NT2/D1 (cell line): ENCODE data around the gene KIF16B.

Source experiments
- DNase-seq: peaks from one replicate; pipeline ENCODE4 v3.0.0-alpha.2; 2011; ENCODE audit warnings: low read depth, low spot score
- H3K27me3 ChIP-seq: 2 replicates; pipeline ENCODE4 v1.6.0; 2011; ENCODE audit warnings: mild to moderate bottlenecking; ENCODE audit not compliant: insufficient read length, insufficient read depth
- H3K36me3 ChIP-seq: 2 replicates; pipeline ENCODE4 v1.6.1; 2011; ENCODE audit warnings: mild to moderate bottlenecking, low read length, mixed read lengths; ENCODE audit not compliant: insufficient read depth, insufficient read length
- H3K4me1 ChIP-seq: 2 replicates; pipeline ENCODE4 v1.5.1; 2011; ENCODE audit not compliant: insufficient read depth, insufficient read length
- H3K4me3 ChIP-seq: 2 replicates; pipeline ENCODE4 v1.5.1; 2011; ENCODE audit warnings: low read depth; ENCODE audit not compliant: insufficient read length
- H3K9ac ChIP-seq: 2 replicates; pipeline ENCODE4 v1.6.0; 2011; ENCODE audit warnings: low read depth; ENCODE audit not compliant: insufficient read length
- H3K9me3 ChIP-seq: 2 replicates; pipeline ENCODE4 v1.5.1; 2011; ENCODE audit warnings: mild to moderate bottlenecking, low read length; ENCODE audit not compliant: insufficient read depth
- SUZ12 ChIP-seq: IDR thresholded peaks from 2 replicates; pipeline ENCODE4 v1.6.1; 2011; ENCODE audit not compliant: insufficient read length, insufficient read depth; ENCODE audit errors: extremely low read depth
- YY1 ChIP-seq: IDR thresholded peaks from 2 replicates; pipeline ENCODE4 v1.6.1; 2011; ENCODE audit not compliant: insufficient read length, insufficient read depth
- ZNF274 ChIP-seq: IDR thresholded peaks from 2 replicates; pipeline ENCODE4 v1.6.1; 2011; ENCODE audit warnings: mild to moderate bottlenecking, low read depth, low read length

The KIF16B gene

GRCh38 chr20:16590041-16590633 is 16.9 kb upstream of the KIF16B start:
- Histone ChIP-seq H3K4me1 (no peaks in the 10 kb centered on the region), H3K4me3 (no peak overlapping the region), H3K9ac (no peak overlapping the region), H3K9me3 (no peaks in the 10 kb centered on the region), H3K27me3 (no peaks in the 10 kb centered on the region), H3K36me3 (no peaks in the 10 kb centered on the region)
- TF ChIP-seq YY1 (no peak), ZNF274 (no peak), SUZ12 (no peak)
- DNase-seq: no peak

- H3K36me3 ChIP-seq: no peaks in the 10 kb centered on the region
- DNase-seq: no peak
- H3K4me1 ChIP-seq: no peaks in the 10 kb centered on the region
- TF ChIP-seq ZNF274 (no peak), SUZ12 (no peak), YY1 (no peak)
- H3K27me3 ChIP-seq: no peaks in the 10 kb centered on the region
- no peak overlapping the region for H3K9ac ChIP-seq
- no peaks in the 10 kb centered on the region for H3K9me3 ChIP-seq
- H3K4me3 ChIP-seq: no peak overlapping the region
Observed at GRCh38 chr20:16589623-16590022, 16.4 kb upstream of the KIF16B start.

- no peaks in the 10 kb centered on the region for H3K36me3 ChIP-seq
- no peak for DNase-seq
- no peaks in the 10 kb centered on the region for H3K9me3 ChIP-seq
- H3K4me3 ChIP-seq: no peak overlapping the region
- H3K4me1 ChIP-seq: no peaks in the 10 kb centered on the region
- no peaks in the 10 kb centered on the region for H3K27me3 ChIP-seq
- no peak overlapping the region for H3K9ac ChIP-seq
- TF ChIP-seq SUZ12 (no peak), ZNF274 (no peak), YY1 (no peak)
Observed at GRCh38 chr20:16588241-16588640, 15.0 kb upstream of the KIF16B start.

- H3K27me3 ChIP-seq: no peaks in the 10 kb centered on the region
- no peaks in the 10 kb centered on the region for H3K9me3 ChIP-seq
- DNase-seq: no peak
- no peak overlapping the region for H3K9ac ChIP-seq
- TF ChIP-seq YY1: no peak
- no peak for TF ChIP-seq ZNF274
- no peak for TF ChIP-seq SUZ12
- H3K4me3 ChIP-seq: no peak overlapping the region
- no peaks in the 10 kb centered on the region for H3K36me3 ChIP-seq
- H3K4me1 ChIP-seq: no peaks in the 10 kb centered on the region
Observed at GRCh38 chr20:16587066-16587465, 13.8 kb upstream of the KIF16B start.

GRCh38 chr20:16583474-16583873 is 10.2 kb upstream of the KIF16B start:
- Histone ChIP-seq H3K36me3 (no peaks in the 10 kb centered on the region), H3K4me3 (no peak overlapping the region), H3K27me3 (no peaks in the 10 kb centered on the region), H3K9me3 (no peaks in the 10 kb centered on the region), H3K9ac (no peak overlapping the region), H3K4me1 (peaks cover 3% of the 10 kb centered on the region)
- TF ChIP-seq YY1 (no peak), ZNF274 (no peak), SUZ12 (no peak)
- DNase-seq: no peak

GRCh38 chr20:16581241-16581640 is 8.0 kb upstream of the KIF16B start:
- no peak for DNase-seq
- Histone ChIP-seq H3K36me3 (peaks cover under 1% of the 10 kb centered on the region), H3K27me3 (no peaks in the 10 kb centered on the region), H3K4me3 (no peak overlapping the region), H3K9me3 (no peaks in the 10 kb centered on the region), H3K9ac (no peak overlapping the region), H3K4me1 (peaks cover 3% of the 10 kb centered on the region)
- TF ChIP-seq SUZ12 (no peak), ZNF274 (no peak), YY1 (no peak)

- peaks cover 3% of the 10 kb centered on the region for H3K4me1 ChIP-seq
- no peak for TF ChIP-seq SUZ12
- no peak for TF ChIP-seq ZNF274
- TF ChIP-seq YY1: no peak
- H3K36me3 ChIP-seq: peaks cover 2% of the 10 kb centered on the region
- no peaks in the 10 kb centered on the region for H3K27me3 ChIP-seq
- no peak overlapping the region for H3K4me3 ChIP-seq
- no peak for DNase-seq
- H3K9me3 ChIP-seq: no peaks in the 10 kb centered on the region
- no peak overlapping the region for H3K9ac ChIP-seq
Observed at GRCh38 chr20:16580620-16581019, 7.4 kb upstream of the KIF16B start.

GRCh38 chr20:16580147-16580546 is 6.9 kb upstream of the KIF16B start:
- Histone ChIP-seq H3K9ac (no peak overlapping the region), H3K4me3 (no peak overlapping the region), H3K27me3 (no peaks in the 10 kb centered on the region), H3K4me1 (peaks cover 3% of the 10 kb centered on the region), H3K36me3 (peaks cover 2% of the 10 kb centered on the region), H3K9me3 (no peaks in the 10 kb centered on the region)
- DNase-seq: no peak
- TF ChIP-seq ZNF274: no peak
- TF ChIP-seq YY1: no peak
- no peak for TF ChIP-seq SUZ12
